Lower leg skin (tissue), 3 donors: ENCODE data around the gene ADGRD1.

ENCODE experiments used
- CTCF ChIP-seq, 3 donors: fragments of 450-650 bp; IDR thresholded peaks; one replicate each; pipeline ENCODE4 v1.5.1; 2016; ENCODE audit warnings: antibody characterized with exemption in 3 of 3, mild to moderate bottlenecking in 3 of 3, moderate library complexity in 2 of 3
- POLR2A ChIP-seq, 2 donors: fragments of 450-650 bp; IDR thresholded peaks; one replicate each; pipeline ENCODE4 v1.6.1; 2016 to 2017; ENCODE audit warnings: antibody characterized with exemption in 2 of 2, mild to moderate bottlenecking in 1 of 2, moderate library complexity in 1 of 2

DNA sequence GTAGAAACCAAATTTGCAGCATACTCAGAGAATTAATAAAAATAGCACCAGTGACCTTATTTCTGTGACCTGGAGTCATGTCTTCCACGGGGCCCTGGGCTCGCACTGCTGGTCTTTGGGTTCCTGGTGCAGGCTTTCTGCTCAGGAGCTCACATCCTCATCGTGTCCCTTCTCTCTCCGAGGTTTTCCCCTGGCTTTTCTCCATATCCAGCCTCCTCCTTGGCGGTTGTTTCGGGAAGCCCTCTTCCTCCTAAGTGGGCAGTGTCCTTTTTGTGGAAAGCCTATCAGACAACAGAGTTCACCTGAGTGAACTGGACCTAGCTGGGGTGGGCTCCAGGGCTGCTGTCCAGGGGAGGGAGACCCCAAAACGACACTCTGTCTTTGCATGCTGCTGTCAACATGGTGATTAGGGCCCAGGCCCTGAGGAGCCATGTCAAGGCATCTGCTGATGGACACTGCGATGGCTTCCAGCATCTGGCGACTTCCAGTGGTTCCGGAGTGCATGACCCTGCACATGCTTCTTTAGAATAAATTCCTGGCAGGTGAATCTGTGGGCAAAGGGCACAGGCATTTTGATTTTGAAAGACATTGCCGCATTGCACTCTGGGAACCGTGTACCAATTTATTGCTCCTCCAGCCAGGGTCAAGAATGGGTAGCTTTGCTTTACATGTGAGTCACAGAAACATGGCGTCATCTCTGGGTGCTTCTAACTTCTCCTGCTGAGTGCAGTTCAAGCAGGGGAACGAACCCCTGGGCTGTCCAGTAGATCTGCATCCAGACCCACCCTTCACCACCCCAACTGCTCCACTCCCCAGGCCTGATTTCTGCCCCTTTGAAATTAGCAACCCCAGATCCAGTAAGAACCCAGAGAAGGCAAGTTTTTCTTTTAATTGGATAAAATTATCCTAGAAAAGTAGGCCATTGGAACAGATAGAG is 136.8 kb downstream of the ADGRD1 start:
- TF ChIP-seq CTCF (IDR thresholded peaks at IDR 0.05) (no peak), POLR2A (IDR thresholded peaks at IDR 0.05) (no peak)
